ENCODE data around the gene LMNTD2. TPM values are rescaled to one million over a fixed set of nuclear protein-coding genes. Genes with fewer than 3 reads are reported as not detected.
A peak's percentile ranks its signal among the peaks of the same experiment; 100 is the strongest.
"Not testable (repeated sequence)": the region's sequence is repeated elsewhere in the genome, so short reads cannot be mapped to it uniquely, and the experiment has no call there.

LMNTD2 gene
- total and polyA plus RNA-seq, 3 experiments from 2014 or later = 1.1 to 2.4 (median 1.2) TPM

DNA sequence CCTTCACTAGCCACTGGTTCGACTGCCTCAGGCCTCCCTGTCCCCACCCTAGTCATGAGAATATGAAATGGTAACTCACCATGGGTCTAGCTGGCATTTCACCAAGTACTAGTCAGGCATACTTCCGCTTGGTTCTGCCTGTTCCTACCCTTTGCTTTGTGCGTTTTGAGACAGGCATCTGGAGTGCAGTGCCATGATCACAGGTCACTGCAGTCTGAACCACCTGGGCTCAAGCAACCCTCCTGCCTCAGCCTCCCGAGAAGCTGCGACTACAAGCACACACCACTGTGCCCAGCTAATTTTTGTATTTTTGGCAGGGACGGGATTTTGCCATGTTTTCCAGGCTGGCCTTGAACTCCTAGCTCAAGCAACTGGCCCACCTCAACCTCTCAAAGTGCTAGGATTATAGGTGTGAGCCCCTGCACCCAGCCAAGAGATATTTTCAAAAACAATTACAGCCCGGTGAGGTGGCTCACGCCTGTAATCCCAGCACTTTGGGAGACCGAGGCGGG lies 39.3 kb downstream of the LMNTD2 start:
- Histone ChIP-seq H3K27me3 (ENCODE audit: insufficient read depth, low read length, poor library complexity, severe bottlenecking) (no peaks in the 10 kb centered on the region), H3K4me3 (ENCODE audit: low read length) (no peak overlapping the region), H3K27ac (ENCODE audit: low read depth, low read length) (no peak overlapping the region), H3K9me3 (ENCODE audit: low read length) (no peaks in the 10 kb centered on the region), H3K4me1 (ENCODE audit: insufficient read depth, low read length) (peaks cover 5% of the 10 kb centered on the region), H3K36me3 (ENCODE audit: insufficient read depth, low read length) (no peaks in the 10 kb centered on the region)
- Mint-ChIP-seq H3K9me3 (peaks cover 3 to 6% (median 3%) of the 10 kb centered on the region in 5 donors), H3K4me3 (peak overlapping the region in 2 of 7 donors; percentile 34 to 61), H3K36me3 (peaks cover 0 to 3% (median 0%) of the 10 kb centered on the region in 3 donors), H3K27me3 (peaks cover 0 to 3% of the 10 kb centered on the region in 2 donors), H3K27ac (peak overlapping the region in 1 of 8 donors; percentile 27), H3K4me1 (peaks cover 2 to 7% (median 4%) of the 10 kb centered on the region in 3 donors)
- ChIA-PET CTCF (interaction anchor here (0.9 to 2.0 kb wide), 2 partner anchors 11 to 14 kb away, joined by 3 to 4 read pairs; no protein-coding TSS in a partner anchor), POLR2A (no interaction called here)
- DNase-seq = no peak

DNA sequence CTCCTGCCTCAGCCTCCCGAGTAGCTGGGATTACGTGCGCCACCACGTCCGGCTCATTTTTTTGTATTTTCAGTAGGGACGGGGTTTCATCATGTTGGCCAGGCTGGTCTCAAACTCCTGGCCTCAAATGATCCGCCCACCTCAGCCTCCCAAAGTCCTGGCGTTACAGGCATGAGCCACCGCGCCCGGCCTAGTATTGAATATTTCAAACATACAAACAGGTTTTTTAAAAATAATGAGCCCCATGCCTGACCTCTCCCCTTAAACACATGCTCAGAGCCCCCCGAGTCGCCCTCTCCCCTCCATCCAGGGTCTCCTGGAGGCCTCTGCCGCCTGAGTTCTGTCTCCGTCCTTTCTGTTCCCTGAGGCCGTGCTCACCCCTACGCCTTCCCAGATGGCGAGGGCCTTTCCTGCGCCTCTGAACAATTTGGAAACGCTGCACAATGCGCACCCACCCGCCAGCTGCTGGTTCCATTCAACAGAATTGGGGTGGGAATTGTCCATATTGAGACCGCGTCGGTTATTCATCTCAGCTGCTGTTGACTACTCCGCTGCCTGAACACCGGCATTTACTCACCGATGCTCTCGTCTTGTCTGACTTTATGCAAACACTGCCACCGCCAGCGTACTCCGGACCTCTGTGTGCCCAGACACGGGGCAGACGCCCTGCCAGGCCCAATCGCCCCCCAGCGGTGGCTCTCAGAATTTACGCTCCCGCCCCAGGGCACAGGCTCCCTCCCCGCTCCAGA lies 39.9 kb downstream of the LMNTD2 start:
- no peak for DNase-seq
- Mint-ChIP-seq H3K27me3 (peaks cover 0 to 3% of the 10 kb centered on the region in 2 donors), H3K4me1 (peaks cover 2 to 7% (median 4%) of the 10 kb centered on the region in 3 donors), H3K36me3 (peaks cover 0 to 3% (median 0%) of the 10 kb centered on the region in 3 donors), H3K4me3 (peak overlapping the region in 2 of 7 donors; percentile 34 to 61), H3K9me3 (peaks cover 3 to 7% (median 3%) of the 10 kb centered on the region in 5 donors), H3K27ac (peak overlapping the region in 1 of 8 donors; percentile 27)
- Histone ChIP-seq H3K36me3 (ENCODE audit: insufficient read depth, low read length) (no peaks in the 10 kb centered on the region), H3K9me3 (ENCODE audit: low read length) (no peaks in the 10 kb centered on the region), H3K27me3 (ENCODE audit: insufficient read depth, low read length, poor library complexity, severe bottlenecking) (no peaks in the 10 kb centered on the region), H3K4me3 (ENCODE audit: low read length) (no peak overlapping the region), H3K27ac (ENCODE audit: low read depth, low read length) (no peak overlapping the region), H3K4me1 (ENCODE audit: insufficient read depth, low read length) (peaks cover 5% of the 10 kb centered on the region)
- POLR2A ChIA-PET = no interaction called here
- CTCF ChIA-PET = interaction anchor here (2.0 kb wide), 1 partner anchor 11 kb away, joined by 4 read pairs; no protein-coding TSS in a partner anchor

DNA sequence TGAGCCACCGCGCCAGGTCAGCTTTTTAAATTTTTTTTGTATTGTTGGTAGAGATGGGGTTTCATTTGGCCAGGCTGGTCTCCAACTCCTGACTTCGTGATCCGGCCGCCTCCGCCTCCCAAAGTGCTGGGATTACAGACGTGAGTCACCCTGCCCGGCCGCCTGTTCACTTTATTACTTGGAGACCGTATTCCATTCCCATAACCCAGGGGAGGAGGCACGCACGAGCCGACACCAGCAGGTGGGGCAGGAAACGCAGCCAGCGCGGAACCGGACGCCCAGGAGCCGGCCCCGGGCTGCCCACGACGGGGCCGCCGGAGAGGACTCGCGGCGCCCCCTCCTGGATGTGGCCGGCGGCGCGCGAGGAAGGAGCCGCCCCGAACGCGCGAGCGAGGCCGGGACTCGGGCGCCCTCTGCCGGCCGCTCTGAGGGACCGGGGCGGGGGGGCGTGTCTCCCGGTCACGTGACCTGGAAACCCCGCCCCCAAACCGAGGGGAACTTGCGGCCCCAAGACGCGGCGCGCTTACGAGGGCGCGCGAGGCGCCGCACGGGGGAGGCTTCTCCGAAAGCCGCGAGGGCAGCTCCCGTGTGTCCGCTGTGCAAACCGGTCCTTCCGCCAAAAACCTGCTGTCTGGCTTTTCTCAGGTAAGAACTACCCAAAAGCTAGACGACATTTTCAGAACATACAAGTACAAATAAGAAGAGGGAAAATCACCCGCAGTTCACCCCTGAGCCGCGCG lies 41.9 kb downstream of the LMNTD2 start:
- no peaks in the 10 kb centered on the region for H3K27me3 ChIP-seq (ENCODE audit: insufficient read depth, low read length, poor library complexity, severe bottlenecking)
- Mint-ChIP-seq H3K36me3 (peaks cover 0 to 8% (median 0%) of the 10 kb centered on the region in 3 donors), H3K27me3 (no peaks in the 10 kb centered on the region), H3K9me3 (peaks cover 3 to 7% (median 3%) of the 10 kb centered on the region in 5 donors), H3K4me3 (peak overlapping the region; percentile 16 to 88 (median 82)), H3K4me1 (peaks cover 2 to 7% (median 4%) of the 10 kb centered on the region in 3 donors), H3K27ac (peak overlapping the region in 7 of 8 donors; percentile 69 to 94 (median 88))
- POLR2A ChIA-PET = interaction anchor here (0.9 to 1.6 kb wide), 3 partner anchors 13 to 259 kb away, joined by 3 to 8 read pairs (median 6); no protein-coding TSS in a partner anchor
- H3K27ac ChIP-seq (ENCODE audit: low read depth, low read length) = peak overlapping the region; percentile 38
- H3K9me3 ChIP-seq (ENCODE audit: low read length) = no peaks in the 10 kb centered on the region
- peak overlapping the region; percentile 56 for H3K4me3 ChIP-seq (ENCODE audit: low read length)
- peak; percentile 76 to 90 (median 85) for DNase-seq
- CTCF ChIA-PET = interaction anchor here (0.6 to 2.9 kb wide), 18 partner anchors 11 to 324 kb away, joined by 3 to 42 read pairs (median 4); partner anchors contain the start of genes BET1L, HRAS, RNH1 and TSPAN4
- no peaks in the 10 kb centered on the region for H3K36me3 ChIP-seq (ENCODE audit: insufficient read depth, low read length)
- peaks cover 5% of the 10 kb centered on the region for H3K4me1 ChIP-seq (ENCODE audit: insufficient read depth, low read length)

DNA sequence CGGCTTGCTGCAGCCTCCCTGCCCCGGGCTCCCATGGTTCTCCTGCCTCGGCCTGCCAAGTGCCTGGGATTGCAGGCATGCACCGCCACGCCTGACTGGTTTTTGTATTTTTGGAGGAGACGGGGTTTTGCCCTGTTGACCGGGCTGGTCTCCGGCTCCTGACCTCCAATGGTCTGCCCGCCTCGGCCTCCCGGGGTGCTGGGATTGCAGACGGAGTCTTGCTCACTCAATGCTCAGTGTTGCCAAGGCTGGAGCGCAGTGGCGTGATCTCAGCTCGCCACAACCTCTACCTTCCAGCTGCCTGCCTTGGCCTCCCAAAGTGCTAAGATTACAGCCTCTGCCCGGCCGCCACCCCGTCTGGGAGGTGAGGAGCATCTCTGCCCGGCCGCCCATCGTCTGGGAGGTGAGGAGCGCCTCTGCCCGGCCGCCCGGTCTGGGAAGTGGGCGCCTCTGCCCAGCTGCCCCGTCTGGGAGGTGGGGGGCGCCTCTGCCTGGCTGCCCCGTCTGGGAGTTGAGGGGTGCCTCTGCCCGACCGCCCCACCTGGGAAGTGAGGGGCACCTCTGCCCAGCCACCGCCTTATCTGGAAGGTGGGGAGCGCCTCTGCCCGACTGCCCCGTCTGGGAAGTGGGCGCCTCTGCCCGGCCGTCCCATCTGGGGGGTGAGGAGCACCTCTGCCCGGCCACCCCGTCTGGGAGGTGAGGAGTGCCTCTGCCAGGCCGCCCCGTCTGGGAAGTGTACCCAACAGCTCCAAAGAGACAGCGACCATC lies 43.4 kb downstream of the LMNTD2 start:
- ChIA-PET POLR2A (interaction anchor here (0.5 to 0.6 kb wide), 2 partner anchors 28 to 66 kb away, joined by 3 to 9 read pairs; no protein-coding TSS in a partner anchor), CTCF (interaction anchor here (2.9 kb wide), 1 partner anchor 9 kb away, joined by 42 read pairs; the partner anchor contains the start of gene RNH1)
- H3K27me3 Mint-ChIP-seq; H3K4me3 ChIP-seq (ENCODE audit: low read length); H3K36me3 ChIP-seq (ENCODE audit: insufficient read depth, low read length); H3K9me3 ChIP-seq (ENCODE audit: low read length); H3K27ac ChIP-seq (ENCODE audit: low read depth, low read length); DNase-seq; H3K9me3 Mint-ChIP-seq; H3K4me1 ChIP-seq (ENCODE audit: insufficient read depth, low read length); H3K27me3 ChIP-seq (ENCODE audit: insufficient read depth, low read length, poor library complexity, severe bottlenecking); H3K4me1 Mint-ChIP-seq: not testable (repeated sequence)
- peaks cover 0 to 16% (median 1%) of the 10 kb centered on the region in 3 donors for H3K36me3 Mint-ChIP-seq
- H3K4me3 Mint-ChIP-seq = peak overlapping the region in 1 of 7 donors; percentile 65
- H3K27ac Mint-ChIP-seq = peak overlapping the region in 2 of 8 donors; percentile 60 to 76

DNA sequence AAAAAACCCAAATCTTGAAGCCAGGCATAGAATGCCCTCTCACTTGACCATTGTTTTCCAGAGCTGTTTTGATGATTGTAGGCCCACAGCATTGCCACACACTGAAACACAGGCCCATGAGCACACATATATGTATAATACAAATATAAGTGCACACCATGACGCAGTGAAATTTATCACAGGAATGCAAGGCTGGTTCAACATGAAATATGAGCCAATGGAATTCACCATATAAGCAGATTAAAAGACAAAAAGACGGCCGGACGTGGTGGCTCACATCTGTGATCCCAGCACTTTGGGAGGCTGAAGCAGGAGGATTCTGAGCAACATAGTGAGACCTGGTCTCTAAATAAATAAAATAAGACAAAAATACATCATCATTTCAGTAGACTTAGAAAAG lies 44.1 kb downstream of the LMNTD2 start:
- Mint-ChIP-seq H3K4me1 (peaks cover 4 to 7% (median 4%) of the 10 kb centered on the region in 3 donors), H3K4me3 (peak overlapping the region in 1 of 7 donors; percentile 55), H3K27me3 (no peaks in the 10 kb centered on the region), H3K27ac (peak overlapping the region in 1 of 8 donors; percentile 76), H3K9me3 (peaks cover 3 to 7% (median 3%) of the 10 kb centered on the region in 5 donors), H3K36me3 (peaks cover 0 to 19% (median 1%) of the 10 kb centered on the region in 3 donors)
- no peak overlapping the region for H3K27ac ChIP-seq (ENCODE audit: low read depth, low read length)
- no peaks in the 10 kb centered on the region for H3K9me3 ChIP-seq (ENCODE audit: low read length)
- no peak for DNase-seq
- no peaks in the 10 kb centered on the region for H3K27me3 ChIP-seq (ENCODE audit: insufficient read depth, low read length, poor library complexity, severe bottlenecking)
- POLR2A ChIA-PET = interaction anchor here (0.5 to 0.6 kb wide), 2 partner anchors 28 to 65 kb away, joined by 3 to 9 read pairs; no protein-coding TSS in a partner anchor
- CTCF ChIA-PET = no interaction called here
- no peaks in the 10 kb centered on the region for H3K36me3 ChIP-seq (ENCODE audit: insufficient read depth, low read length)
- H3K4me3 ChIP-seq (ENCODE audit: low read length) = no peak overlapping the region
- peaks cover 5% of the 10 kb centered on the region for H3K4me1 ChIP-seq (ENCODE audit: insufficient read depth, low read length)

DNA sequence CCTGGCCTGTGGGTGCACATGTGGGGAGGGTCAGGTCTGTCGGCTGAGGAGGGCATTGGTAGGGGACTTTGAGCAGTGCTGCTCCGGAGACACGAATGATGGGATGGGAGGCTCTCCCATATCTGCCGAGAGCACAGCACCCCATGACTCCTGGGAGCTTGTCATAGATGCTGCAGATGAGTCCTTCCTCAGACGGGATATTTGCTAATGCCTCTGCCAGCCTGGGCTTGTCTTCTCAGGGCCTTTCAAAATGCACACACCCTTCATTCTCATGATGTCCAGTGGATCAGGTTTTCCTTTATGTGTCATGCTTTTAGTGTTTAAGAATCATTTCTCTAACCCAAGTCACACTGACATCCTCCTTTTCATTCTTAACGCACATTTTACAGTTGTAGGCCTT lies 45.4 kb downstream of the LMNTD2 start:
- H3K27me3 Mint-ChIP-seq = no peaks in the 10 kb centered on the region
- POLR2A ChIA-PET = no interaction called here
- H3K9me3 Mint-ChIP-seq = peaks cover 3 to 7% (median 3%) of the 10 kb centered on the region in 5 donors
- peak overlapping the region in 1 of 7 donors; percentile 20 for H3K4me3 Mint-ChIP-seq
- H3K27ac Mint-ChIP-seq = peak overlapping the region in 1 of 8 donors; percentile 74
- Histone ChIP-seq H3K9me3 (ENCODE audit: low read length) (no peaks in the 10 kb centered on the region), H3K27me3 (ENCODE audit: insufficient read depth, low read length, poor library complexity, severe bottlenecking) (no peaks in the 10 kb centered on the region), H3K4me3 (ENCODE audit: low read length) (no peak overlapping the region), H3K36me3 (ENCODE audit: insufficient read depth, low read length) (no peaks in the 10 kb centered on the region), H3K27ac (ENCODE audit: low read depth, low read length) (no peak overlapping the region), H3K4me1 (ENCODE audit: insufficient read depth, low read length) (peaks cover 5% of the 10 kb centered on the region)
- H3K4me1 Mint-ChIP-seq = peaks cover 4% of the 10 kb centered on the region in 3 donors
- H3K36me3 Mint-ChIP-seq = peaks cover 0 to 24% (median 1%) of the 10 kb centered on the region in 3 donors
- no peak for DNase-seq
- CTCF ChIA-PET = no interaction called here

DNA sequence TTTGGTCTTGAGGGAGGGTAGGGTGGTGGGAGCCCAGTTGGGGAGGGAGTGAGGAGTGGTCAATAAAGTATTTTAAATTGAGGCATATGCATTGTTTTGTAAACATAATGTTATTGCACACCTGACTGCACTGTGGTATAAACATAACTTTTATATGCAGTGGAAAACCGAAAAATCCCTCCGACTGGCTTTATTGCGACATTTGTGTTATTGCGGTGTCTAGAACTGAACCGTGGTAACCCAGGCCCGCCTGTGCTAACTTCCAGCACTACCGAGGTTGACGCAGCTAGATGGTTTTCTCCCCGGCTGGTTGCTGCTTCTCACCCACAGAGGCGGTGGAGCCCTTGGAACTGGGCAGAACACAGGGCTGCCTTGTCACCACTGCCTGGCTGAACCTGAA lies 45.9 kb downstream of the LMNTD2 start:
- POLR2A ChIA-PET = no interaction called here
- peaks cover 0 to 29% (median 4%) of the 10 kb centered on the region in 3 donors for H3K36me3 Mint-ChIP-seq
- H3K4me1 ChIP-seq (ENCODE audit: insufficient read depth, low read length) = peaks cover 5% of the 10 kb centered on the region
- H3K9me3 Mint-ChIP-seq = peaks cover 3 to 7% (median 3%) of the 10 kb centered on the region in 5 donors
- H3K27ac ChIP-seq (ENCODE audit: low read depth, low read length) = no peak overlapping the region
- H3K27me3 Mint-ChIP-seq = no peaks in the 10 kb centered on the region
- H3K4me3 Mint-ChIP-seq = no peak overlapping the region
- peaks cover 4 to 6% (median 4%) of the 10 kb centered on the region in 3 donors for H3K4me1 Mint-ChIP-seq
- CTCF ChIA-PET = no interaction called here
- H3K36me3 ChIP-seq (ENCODE audit: insufficient read depth, low read length) = no peaks in the 10 kb centered on the region
- H3K27me3 ChIP-seq (ENCODE audit: insufficient read depth, low read length, poor library complexity, severe bottlenecking) = no peaks in the 10 kb centered on the region
- no peak overlapping the region for H3K27ac Mint-ChIP-seq
- H3K9me3 ChIP-seq (ENCODE audit: low read length) = no peaks in the 10 kb centered on the region
- H3K4me3 ChIP-seq (ENCODE audit: low read length) = no peak overlapping the region
- no peak for DNase-seq
